DMS 273 treated with DMSO at 0.1 percent for 48 hours (cell line): ENCODE results near the gene RPN2.

ENCODE experiments used
- DNase-seq: peaks from one replicate; lab custom pipeline; 2025; lab: John Stamatoyannopoulos, UW

Gene RPN2

GRCh38 chr20:37267667-37268313 is 88.7 kb downstream of the RPN2 start:
- no peak for DNase-seq

GRCh38 chr20:37270576-37271420 is 91.7 kb downstream of the RPN2 start:
- no peak for DNase-seq

- DNase-seq: no peak
Measured at GRCh38 chr20:37271421-37271768, 92.3 kb downstream of the RPN2 start.

GRCh38 chr20:37273988-37274387 is 94.9 kb downstream of the RPN2 start:
- DNase-seq: no peak

- DNase-seq: no peak
Measured at GRCh38 chr20:37274851-37275524, 95.9 kb downstream of the RPN2 start.

GRCh38 chr20:37276494-37277252 is 97.5 kb downstream of the RPN2 start:
- DNase-seq: peak; percentile 66

- no peak for DNase-seq
Measured at GRCh38 chr20:37277253-37277593, 98.1 kb downstream of the RPN2 start.

- no peak for DNase-seq
Measured at GRCh38 chr20:37278966-37279590, 99.9 kb downstream of the RPN2 start.

- DNase-seq: no peak
Measured at GRCh38 chr20:37279820-37280219, 100.7 kb downstream of the RPN2 start.

GRCh38 chr20:37280403-37280802 is 101.3 kb downstream of the RPN2 start:
- no peak for DNase-seq

- no peak for DNase-seq
Measured at GRCh38 chr20:37282556-37282955, 103.4 kb downstream of the RPN2 start.

GRCh38 chr20:37283530-37284195 is 104.5 kb downstream of the RPN2 start:
- DNase-seq: no peak

GRCh38 chr20:37284691-37285161 is 105.6 kb downstream of the RPN2 start:
- no peak for DNase-seq

- no peak for DNase-seq
Measured at GRCh38 chr20:37285664-37286374, 106.7 kb downstream of the RPN2 start.

- no peak for DNase-seq
Measured at GRCh38 chr20:37288091-37288490, 109.0 kb downstream of the RPN2 start.

GRCh38 chr20:37290158-37290810 is 111.2 kb downstream of the RPN2 start:
- DNase-seq: no peak
